ENCODE measurements around the gene ARL6IP1. TPM values are rescaled to one million over a fixed set of nuclear protein-coding genes. Genes with fewer than 3 reads are reported as not detected.

The ARL6IP1 gene
- polyA plus RNA-seq (ENCODE audit: insufficient read length in 3 of 3) = 100 to 1,000 TPM; 248 to 276 (median 262) TPM
- long read RNA-seq, donor 1, transcript ARL6IP1-201 (6 exons, 2,409 nt) = major isoform, 186 of 204 reads
- long read RNA-seq, donor 1, partial matches to known transcripts = 10 of 204 reads
- long read RNA-seq, donor 1, other reads (novel, unspliced or antisense) = 0 of 204 reads
- long read RNA-seq, donor 2, transcript ARL6IP1-201 (6 exons, 2,409 nt) = major isoform, 210 of 237 reads
- long read RNA-seq, donor 2, transcript ARL6IP1-206 (2 exons, 806 nt) = minor isoform, 9 of 237 reads
- long read RNA-seq, donor 2, partial matches to known transcripts = 6 of 237 reads
- long read RNA-seq, donor 2, other reads (novel, unspliced or antisense) = 5 of 237 reads
- long read RNA-seq, donor 3, transcript ARL6IP1-201 (6 exons, 2,409 nt) = major isoform, 140 of 168 reads
- long read RNA-seq, donor 3, partial matches to known transcripts = 17 of 168 reads
- long read RNA-seq, donor 3, other reads (novel, unspliced or antisense) = 5 of 168 reads
- long read RNA-seq, donor 4, transcript ARL6IP1-201 (6 exons, 2,409 nt) = major isoform, 108 of 111 reads
- long read RNA-seq, donor 4, partial matches to known transcripts = 0 of 111 reads
- long read RNA-seq, donor 4, other reads (novel, unspliced or antisense) = 0 of 111 reads
- long read RNA-seq, donor 5, transcript ARL6IP1-201 (6 exons, 2,409 nt) = major isoform, 116 of 138 reads
- long read RNA-seq, donor 5, partial matches to known transcripts = 15 of 138 reads
- long read RNA-seq, donor 5, other reads (novel, unspliced or antisense) = 0 of 138 reads
- long read RNA-seq, donor 6, transcript ARL6IP1-206 (2 exons, 806 nt) = minor isoform, 9 of 283 reads
- long read RNA-seq, donor 6, transcript ARL6IP1-201 (6 exons, 2,409 nt) = major isoform, 245 of 283 reads
- long read RNA-seq, donor 6, transcript ARL6IP1-208 (4 exons, 778 nt) = minor isoform, 5 of 283 reads
- long read RNA-seq, donor 6, partial matches to known transcripts = 12 of 283 reads
- long read RNA-seq, donor 6, other reads (novel, unspliced or antisense) = 8 of 283 reads
- long read RNA-seq, donor 7, transcript ARL6IP1-206 (2 exons, 806 nt) = minor isoform, 7 of 217 reads
- long read RNA-seq, donor 7, transcript ARL6IP1-201 (6 exons, 2,409 nt) = major isoform, 170 of 217 reads
- long read RNA-seq, donor 7, transcript ARL6IP1-207 (3 exons, 581 nt) = minor isoform, 5 of 217 reads
- long read RNA-seq, donor 7, partial matches to known transcripts = 25 of 217 reads
- long read RNA-seq, donor 7, other reads (novel, unspliced or antisense) = 6 of 217 reads
- long read RNA-seq, donor 8, transcript ARL6IP1-201 (6 exons, 2,409 nt) = major isoform, 48 of 51 reads
- long read RNA-seq, donor 8, partial matches to known transcripts = 0 of 51 reads
- long read RNA-seq, donor 8, other reads (novel, unspliced or antisense) = 0 of 51 reads
- long read RNA-seq, donor 9, transcript ARL6IP1-201 (6 exons, 2,409 nt) = major isoform, 191 of 216 reads
- long read RNA-seq, donor 9, partial matches to known transcripts = 18 of 216 reads
- long read RNA-seq, donor 9, other reads (novel, unspliced or antisense) = 0 of 216 reads
- long read RNA-seq, donor 10, transcript ARL6IP1-201 (6 exons, 2,409 nt) = major isoform, 164 of 195 reads
- long read RNA-seq, donor 10, transcript ARL6IP1-208 (4 exons, 778 nt) = minor isoform, 5 of 195 reads
- long read RNA-seq, donor 10, transcript ARL6IP1-207 (3 exons, 581 nt) = minor isoform, 6 of 195 reads
- long read RNA-seq, donor 10, partial matches to known transcripts = 5 of 195 reads
- long read RNA-seq, donor 10, other reads (novel, unspliced or antisense) = 12 of 195 reads
- long read RNA-seq, donor 11, transcript ARL6IP1-201 (6 exons, 2,409 nt) = major isoform, 97 of 128 reads
- long read RNA-seq, donor 11, transcript ARL6IP1-206 (2 exons, 806 nt) = minor isoform, 8 of 128 reads
- long read RNA-seq, donor 11, partial matches to known transcripts = 19 of 128 reads
- long read RNA-seq, donor 11, other reads (novel, unspliced or antisense) = 0 of 128 reads
- long read RNA-seq, donor 12, transcript ARL6IP1-206 (2 exons, 806 nt) = minor isoform, 8 of 241 reads
- long read RNA-seq, donor 12, transcript ARL6IP1-201 (6 exons, 2,409 nt) = major isoform, 214 of 241 reads
- long read RNA-seq, donor 12, partial matches to known transcripts = 7 of 241 reads
- long read RNA-seq, donor 12, other reads (novel, unspliced or antisense) = 9 of 241 reads
- long read RNA-seq, donor 13, transcript ARL6IP1-207 (3 exons, 581 nt) = minor isoform, 5 of 82 reads
- long read RNA-seq, donor 13, transcript ARL6IP1-201 (6 exons, 2,409 nt) = major isoform, 65 of 82 reads
- long read RNA-seq, donor 13, partial matches to known transcripts = 7 of 82 reads
- long read RNA-seq, donor 13, other reads (novel, unspliced or antisense) = 0 of 82 reads
- long read RNA-seq, donor 14 = 0 reads
- long read RNA-seq, donor 15 = 0 reads
- long read RNA-seq, donor 16, transcript ARL6IP1-201 (6 exons, 2,409 nt) = major isoform, 189 of 219 reads
- long read RNA-seq, donor 16, partial matches to known transcripts = 14 of 219 reads
- long read RNA-seq, donor 16, other reads (novel, unspliced or antisense) = 8 of 219 reads

- DNase-seq = peak; percentile 99
These were observed at the start of gene ARL6IP1 for GRCh38 chr16:18801145-18801972. ARL6IP1 (minus strand) TSS chr16:18801549; CDS start chr16:18801466, 83 bp downstream.

GRCh38 chr16:18846416-18846815 is 45.1 kb upstream of the ARL6IP1 start:
- DNase-seq = no peak

- no peak for DNase-seq
These were observed 41.2 kb upstream of the ARL6IP1 start for GRCh38 chr16:18842565-18842964.

GRCh38 chr16:18841833-18842525 is 40.6 kb upstream of the ARL6IP1 start:
- DNase-seq = no peak

- no peak for DNase-seq
These were observed 38.2 kb upstream of the ARL6IP1 start for GRCh38 chr16:18839555-18839954.

- DNase-seq = no peak
These were observed 35.4 kb upstream of the ARL6IP1 start for GRCh38 chr16:18836702-18837101.

GRCh38 chr16:18834864-18835263 is 33.5 kb upstream of the ARL6IP1 start:
- no peak for DNase-seq

- no peak for DNase-seq
These were observed 32.6 kb upstream of the ARL6IP1 start for GRCh38 chr16:18833707-18834505.

- DNase-seq = no peak
These were observed 31.3 kb upstream of the ARL6IP1 start for GRCh38 chr16:18832613-18833012.

- DNase-seq = no peak
These were observed 30.7 kb upstream of the ARL6IP1 start for GRCh38 chr16:18832006-18832405.

- DNase-seq = no peak
These were observed 27.9 kb upstream of the ARL6IP1 start for GRCh38 chr16:18829251-18829650.

GRCh38 chr16:18827890-18828289 is 26.5 kb upstream of the ARL6IP1 start:
- no peak for DNase-seq

GRCh38 chr16:18816286-18816685 is 14.9 kb upstream of the ARL6IP1 start:
- DNase-seq = no peak

GRCh38 chr16:18811925-18812324 is 10.6 kb upstream of the ARL6IP1 start:
- DNase-seq = no peak

- no peak for DNase-seq
These were observed 7.8 kb upstream of the ARL6IP1 start for GRCh38 chr16:18809165-18809564.

GRCh38 chr16:18805257-18805773 is 4.0 kb upstream of the ARL6IP1 start:
- DNase-seq = no peak
